ENCODE measurements around the gene INHA. TPM values are rescaled to one million over a fixed set of nuclear protein-coding genes. Genes with fewer than 3 reads are reported as not detected.

INHA gene
- total RNA-seq, 4 donors from 2014 or later = 0.45 to 0.75 TPM; not detected in 2

DNA sequence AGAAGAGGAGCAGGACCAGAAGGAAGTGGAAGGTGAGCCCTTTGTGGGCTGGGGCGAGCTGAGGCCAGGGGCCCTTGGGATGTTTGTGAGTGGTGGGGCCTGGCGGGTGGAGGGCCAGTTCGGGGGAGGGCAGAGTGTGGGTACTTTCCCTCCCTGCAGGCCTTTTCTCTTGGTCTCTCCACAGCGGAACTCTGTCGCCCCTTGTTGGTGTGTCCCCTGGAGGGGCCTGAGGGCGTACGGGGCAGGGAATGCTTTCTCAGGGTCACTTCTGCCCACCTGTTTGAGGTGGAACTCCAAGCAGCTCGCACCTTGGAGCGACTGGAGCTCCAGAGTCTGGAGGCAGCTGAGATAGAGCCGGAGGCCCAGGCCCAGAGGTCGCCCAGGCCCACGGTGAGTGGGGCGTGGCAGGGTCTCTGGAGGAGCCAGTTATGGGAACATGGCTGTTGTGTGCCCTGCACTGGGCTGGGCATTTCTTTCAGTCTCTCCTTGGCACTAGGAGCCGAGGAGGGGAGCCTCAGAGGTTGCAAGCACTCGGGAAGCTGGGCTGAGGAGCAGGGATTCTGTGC is 36.4 kb downstream of the INHA start:
- H3K27ac ChIP-seq (replicated peaks in 1 of 4) = peak overlapping the region in 3 of 4 donors; percentile 75 to 77 (median 77)
- TF ChIP-seq, protein P1, sequence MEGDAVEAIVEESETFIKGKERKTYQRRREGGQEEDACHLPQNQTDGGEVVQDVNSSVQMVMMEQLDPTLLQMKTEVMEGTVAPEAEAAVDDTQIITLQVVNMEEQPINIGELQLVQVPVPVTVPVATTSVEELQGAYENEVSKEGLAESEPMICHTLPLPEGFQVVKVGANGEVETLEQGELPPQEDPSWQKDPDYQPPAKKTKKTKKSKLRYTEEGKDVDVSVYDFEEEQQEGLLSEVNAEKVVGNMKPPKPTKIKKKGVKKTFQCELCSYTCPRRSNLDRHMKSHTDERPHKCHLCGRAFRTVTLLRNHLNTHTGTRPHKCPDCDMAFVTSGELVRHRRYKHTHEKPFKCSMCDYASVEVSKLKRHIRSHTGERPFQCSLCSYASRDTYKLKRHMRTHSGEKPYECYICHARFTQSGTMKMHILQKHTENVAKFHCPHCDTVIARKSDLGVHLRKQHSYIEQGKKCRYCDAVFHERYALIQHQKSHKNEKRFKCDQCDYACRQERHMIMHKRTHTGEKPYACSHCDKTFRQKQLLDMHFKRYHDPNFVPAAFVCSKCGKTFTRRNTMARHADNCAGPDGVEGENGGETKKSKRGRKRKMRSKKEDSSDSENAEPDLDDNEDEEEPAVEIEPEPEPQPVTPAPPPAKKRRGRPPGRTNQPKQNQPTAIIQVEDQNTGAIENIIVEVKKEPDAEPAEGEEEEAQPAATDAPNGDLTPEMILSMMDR (IDR thresholded peaks at IDR 0.05) = no peak
- TF ChIP-seq POLR2AphosphoS5 (IDR thresholded peaks at IDR 0.05) = no peak
- no peak for TF ChIP-seq POLR2A (IDR thresholded peaks at IDR 0.05; ENCODE audit: low read depth)
- TF ChIP-seq EP300 (IDR thresholded peaks at IDR 0.05) = no peak

GRCh38 chr2:219609149-219609750 is 37.1 kb downstream of the INHA start:
- intact Hi-C loops (cut with DNase I) = no loop called here
- no peak for DNase-seq (ENCODE audit: extremely low spot score)
- Histone ChIP-seq H3K4me3 (no peak overlapping the region), H3K27me3 (no peaks in the 10 kb centered on the region), H3K36me3 (peaks cover 48 to 90% (median 77%) of the 10 kb centered on the region in 4 donors), H3K27ac (replicated peaks in 1 of 4) (peak overlapping the region; percentile 65 to 77 (median 76)), H3K4me1 (peaks cover 0 to 17% (median 15%) of the 10 kb centered on the region in 4 donors), H3K9me3 (no peaks in the 10 kb centered on the region)
- WGBS = 85% methylated on average over 5 of the region's 13 CpGs
- TF ChIP-seq POLR2AphosphoS5 (IDR thresholded peaks at IDR 0.05) (no peak), POLR2A (IDR thresholded peaks at IDR 0.05; ENCODE audit: low read depth) (no peak), EP300 (IDR thresholded peaks at IDR 0.05) (no peak)
- TF ChIP-seq, protein P1 (IDR thresholded peaks at IDR 0.05) = no peak

More for the DNA sequence above, 36.4 kb downstream of the INHA start:
- Histone ChIP-seq H3K4me3 (no peak overlapping the region), H3K9me3 (no peaks in the 10 kb centered on the region), H3K36me3 (peaks cover 41 to 90% (median 76%) of the 10 kb centered on the region in 4 donors), H3K4me1 (peaks cover 0 to 17% (median 15%) of the 10 kb centered on the region in 4 donors), H3K27me3 (no peaks in the 10 kb centered on the region)
- intact Hi-C loops (cut with DNase I) = no loop called here
- 87% methylated on average over 15 of the region's 15 CpGs for WGBS
- DNase-seq (ENCODE audit: extremely low spot score) = no peak

DNA sequence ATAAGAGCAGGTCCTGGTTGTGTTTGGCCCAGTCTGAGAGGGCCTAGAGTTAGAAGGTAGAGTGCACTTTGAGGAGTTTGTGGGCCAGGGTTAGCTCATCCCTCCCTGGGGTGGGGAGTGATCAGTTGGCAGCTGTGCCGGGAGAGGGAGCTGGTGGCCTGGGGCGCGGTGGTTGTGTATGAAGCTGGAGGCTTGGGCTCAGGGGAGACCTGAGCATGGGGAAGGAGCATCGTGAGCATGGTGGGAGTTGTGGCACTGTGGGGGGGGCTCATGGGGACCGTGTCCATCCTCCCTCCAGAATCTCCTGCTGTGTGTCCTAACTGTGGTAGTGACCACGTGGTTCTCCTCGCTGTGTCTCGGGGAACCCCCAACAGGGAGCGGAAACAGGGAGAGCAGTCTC is 39.2 kb downstream of the INHA start:
- DNase-seq (ENCODE audit: extremely low spot score) = no peak
- 95% methylated on average over 4 of the region's 9 CpGs for WGBS
- Histone ChIP-seq H3K9me3 (no peaks in the 10 kb centered on the region), H3K27me3 (no peaks in the 10 kb centered on the region), H3K27ac (replicated peaks in 1 of 4) (no peak overlapping the region), H3K36me3 (peaks cover 48 to 90% (median 79%) of the 10 kb centered on the region in 4 donors), H3K4me1 (peaks cover 4 to 17% (median 15%) of the 10 kb centered on the region in 4 donors), H3K4me3 (no peak overlapping the region)
- intact Hi-C loops (cut with DNase I) = no loop called here
- TF ChIP-seq POLR2A (IDR thresholded peaks at IDR 0.05; ENCODE audit: low read depth) = no peak

GRCh38 chr2:219611866-219612576 is 39.9 kb downstream of the INHA start:
- DNase-seq (ENCODE audit: extremely low spot score) = no peak
- H3K36me3 ChIP-seq = peaks cover 41 to 85% (median 74%) of the 10 kb centered on the region in 4 donors
- no peak overlapping the region for H3K27ac ChIP-seq (replicated peaks in 1 of 4)
- H3K27me3 ChIP-seq = no peaks in the 10 kb centered on the region
- 65% methylated on average over 11 of the region's 12 CpGs for WGBS
- no peak for TF ChIP-seq POLR2AphosphoS5 (IDR thresholded peaks at IDR 0.05)
- no peak for TF ChIP-seq POLR2A (IDR thresholded peaks at IDR 0.05; ENCODE audit: low read depth)
- no peak for TF ChIP-seq EP300 (IDR thresholded peaks at IDR 0.05)
- TF ChIP-seq, protein P1 (IDR thresholded peaks at IDR 0.05) = no peak
- peaks cover 4 to 17% (median 15%) of the 10 kb centered on the region in 4 donors for H3K4me1 ChIP-seq
- intact Hi-C loops (cut with DNase I) = no loop called here
- no peak overlapping the region for H3K4me3 ChIP-seq
- H3K9me3 ChIP-seq = no peaks in the 10 kb centered on the region

All from esophagus muscularis mucosa (tissue), 4 donors.